COLO668 (cell line): ENCODE results near the gene ERGIC1.
"Not testable (repeated sequence)": the region's sequence is repeated elsewhere in the genome, so short reads cannot be mapped to it uniquely, and the experiment has no call there.

Source experiments
- DNase-seq: peaks from one replicate; lab custom pipeline; 2025; ENCODE audit not compliant: unreplicated experiment; lab: John Stamatoyannopoulos, UW

Gene ERGIC1

GRCh38 chr5:172846249-172846648 lies 12.2 kb downstream of the ERGIC1 start:
- no peak for DNase-seq

GRCh38 chr5:172846677-172847076 lies 12.6 kb downstream of the ERGIC1 start:
- no peak for DNase-seq

- DNase-seq = not testable (repeated sequence)
Measured at GRCh38 chr5:172847584-172847983, 13.5 kb downstream of the ERGIC1 start.

GRCh38 chr5:172848419-172848818 lies 14.4 kb downstream of the ERGIC1 start:
- no peak for DNase-seq

GRCh38 chr5:172849606-172850453 lies 15.8 kb downstream of the ERGIC1 start:
- no peak for DNase-seq

GRCh38 chr5:172850454-172850797 lies 16.4 kb downstream of the ERGIC1 start:
- DNase-seq = no peak

- not testable (repeated sequence) for DNase-seq
Measured at GRCh38 chr5:172851254-172851653, 17.2 kb downstream of the ERGIC1 start.

GRCh38 chr5:172852490-172853354 lies 18.7 kb downstream of the ERGIC1 start:
- DNase-seq = no peak

GRCh38 chr5:172853355-172853975 lies 19.4 kb downstream of the ERGIC1 start:
- DNase-seq = no peak

- no peak for DNase-seq
Measured at GRCh38 chr5:172854451-172854871, 20.4 kb downstream of the ERGIC1 start.

GRCh38 chr5:172854971-172855370 lies 20.9 kb downstream of the ERGIC1 start:
- no peak for DNase-seq

GRCh38 chr5:172855597-172856292 lies 21.7 kb downstream of the ERGIC1 start:
- no peak for DNase-seq

- DNase-seq = no peak
Measured at GRCh38 chr5:172856336-172856735, 22.3 kb downstream of the ERGIC1 start.

GRCh38 chr5:172857982-172858381 lies 23.9 kb downstream of the ERGIC1 start:
- no peak for DNase-seq

GRCh38 chr5:172858511-172858989 lies 24.5 kb downstream of the ERGIC1 start:
- DNase-seq = no peak

- no peak for DNase-seq
Measured at GRCh38 chr5:172858990-172859811, 25.1 kb downstream of the ERGIC1 start.

- no peak for DNase-seq
Measured at GRCh38 chr5:172859966-172860365, 25.9 kb downstream of the ERGIC1 start.

GRCh38 chr5:172860520-172861443 lies 26.7 kb downstream of the ERGIC1 start:
- no peak for DNase-seq

GRCh38 chr5:172861461-172861860 lies 27.4 kb downstream of the ERGIC1 start:
- no peak for DNase-seq
